H1 (cell line): Measurements from ENCODE around the gene CCDC92B. TPM values are rescaled to one million over a fixed set of nuclear protein-coding genes. Genes with fewer than 3 reads are reported as not detected.

Experiments used
- ASH2L ChIP-seq: fragments of 200-600, 300-600 bp; sonication (generic); IDR thresholded peaks from one replicate; pipeline ENCODE4 v1.7.1; 2017; ENCODE audit warnings: low read length
- BACH1 ChIP-seq: IDR thresholded peaks from 2 replicates; pipeline ENCODE4 v1.6.1; 2012; ENCODE audit warnings: low read length, improper control_type of control experiment
- CBX5 ChIP-seq: fragments of 300-800, 300-1000 bp; sonication (generic); IDR thresholded peaks from 2 replicates; pipeline ENCODE4 v1.7.1; 2016; ENCODE audit warnings: antibody characterized with exemption, low read length, low read depth
- CEBPB ChIP-seq: IDR thresholded peaks from 2 replicates; pipeline ENCODE4 v1.6.1; 2012; ENCODE audit warnings: low read depth, low read length
- CHD1 ChIP-seq: IDR thresholded peaks from 2 replicates; pipeline ENCODE4 v1.6.1; 2012; ENCODE audit warnings: low read depth, low read length, improper control_type of control experiment
- EP300 ChIP-seq, 2 experiments: IDR thresholded peaks; 1 replicate in 1 of 2; 2 replicates in 1 of 2; pipeline ENCODE4 v1.6.1; 2011 to 2012; ENCODE audit warnings: low read depth in 2 of 2, low read length in 2 of 2, mild to moderate bottlenecking in 2 of 2, borderline replicate concordance in 1 of 2, inconsistent platforms in 1 of 2, moderate library complexity in 1 of 2
- EZH2 ChIP-seq: fragments of 200-600 bp; sonication (generic); IDR thresholded peaks from 2 replicates; pipeline ENCODE4 v1.7.1; 2012; ENCODE audit warnings: low read depth, mild to moderate bottlenecking, moderate library complexity, low read length, inconsistent platforms; ENCODE audit not compliant: severe bottlenecking
- HDAC6 ChIP-seq: IDR thresholded peaks from one replicate; pipeline ENCODE4 v1.7.1; 2012; ENCODE audit warnings: low read depth, mild to moderate bottlenecking, inconsistent platforms, low read length, moderate library complexity
- JUN ChIP-seq: IDR thresholded peaks from 2 replicates; pipeline ENCODE4 v1.6.1; 2011; ENCODE audit warnings: low read depth, mild to moderate bottlenecking, improper control_type of control experiment, low read length
- KDM1A ChIP-seq: fragments of 200-600, 300-600 bp; sonication (generic); IDR thresholded peaks from 2 replicates; pipeline ENCODE4 v1.7.1; 2016; ENCODE audit warnings: mild to moderate bottlenecking, low read length, borderline replicate concordance
- MAFK ChIP-seq: IDR thresholded peaks from 2 replicates; pipeline ENCODE4 v1.6.1; 2012; ENCODE audit warnings: low read depth, mild to moderate bottlenecking, improper control_type of control experiment, low read length
- NRF1 ChIP-seq: IDR thresholded peaks from 2 replicates; pipeline ENCODE4 v1.6.1; 2011; ENCODE audit warnings: mild to moderate bottlenecking, low read depth, low read length, improper control_type of control experiment
- POLR2AphosphoS5 ChIP-seq: IDR thresholded peaks from 2 replicates; pipeline ENCODE4 v1.6.1; 2011; ENCODE audit warnings: low read depth, low read length
- RXRA ChIP-seq: IDR thresholded peaks from 2 replicates; pipeline ENCODE4 v1.6.1; 2011; ENCODE audit warnings: low read depth, mild to moderate bottlenecking, low read length, moderate library complexity; ENCODE audit not compliant: insufficient read depth
- SAP30 ChIP-seq: fragments of 300-600 bp; sonication (generic); IDR thresholded peaks from 2 replicates; pipeline ENCODE4 v1.7.1; 2012; ENCODE audit warnings: low read length, moderate library complexity, mild to moderate bottlenecking, inconsistent platforms; ENCODE audit not compliant: insufficient read depth, insufficient replicate concordance
- SIN3A ChIP-seq, 2 experiments: IDR thresholded peaks in 1 of 2; conservative IDR thresholded peaks in 1 of 2; 2 replicates each; pipeline ENCODE4 v1.6.1; 2011 to 2012; ENCODE audit warnings: low read length in 2 of 2, improper control_type of control experiment in 1 of 2, low read depth in 1 of 2, mild to moderate bottlenecking in 1 of 2
- SIX5 ChIP-seq: IDR thresholded peaks from 2 replicates; pipeline ENCODE4 v1.6.1; 2011; ENCODE audit warnings: mild to moderate bottlenecking, low read depth, low read length
- SRF ChIP-seq: IDR thresholded peaks from 2 replicates; pipeline ENCODE4 v1.6.1; 2011; ENCODE audit warnings: mild to moderate bottlenecking, low read depth, low read length, moderate library complexity
- SUZ12 ChIP-seq: fragments of 200-600 bp; sonication (generic); IDR thresholded peaks from 2 replicates; pipeline ENCODE4 v1.6.1; 2012; ENCODE audit warnings: mild to moderate bottlenecking, inconsistent platforms, low read length, moderate library complexity, mixed read lengths
- TAF1 ChIP-seq: IDR thresholded peaks from 2 replicates; pipeline ENCODE4 v1.6.1; 2011; ENCODE audit warnings: mild to moderate bottlenecking, low read depth, low read length
- TAF7 ChIP-seq: optimal IDR thresholded peaks from 2 replicates; pipeline ENCODE3; 2011; ENCODE audit warnings: low read depth, mild to moderate bottlenecking, inconsistent platforms, low read length, moderate library complexity, borderline replicate concordance
- ZNF274 ChIP-seq: IDR thresholded peaks from 2 replicates; pipeline ENCODE4 v1.7.0; 2012; ENCODE audit warnings: low read length, borderline replicate concordance; ENCODE audit errors: extremely low read depth
- polyA plus RNA-seq, 7 experiments: library from polyadenylated mRNA; depleted of rRNA in 3 of 7; stranded (reverse) in 5 of 7; unstranded in 2 of 7; fragments of >200 nt in 5 of 7; fragments of 200-250 nt in 2 of 7; gene quantifications; 1 replicate in 5 of 7; 2 replicates in 1 of 7; 4 replicates in 1 of 7; pipeline versions ENCODE4 v1.2.1 to v1.2.3, GENCODE V29; 2011 to 2013; ENCODE audit warnings: missing spikeins in 2 of 7, mixed read lengths in 2 of 7
- total RNA-seq: library from RNA; stranded (reverse); fragmentation: NEBNext Ultra II Directional; extraction: Animal tissue kit (Norgen Biotek cat#: 25700); gene quantifications from 2 replicates; pipeline ENCODE4 v1.2.1, GENCODE V29; 2021
- TF ChIP-seq, protein P1 (sequence below): IDR thresholded peaks from 2 replicates; pipeline ENCODE4 v1.6.1; 2012; ENCODE audit warnings: inconsistent platforms

CCDC92B gene
- total and polyA plus RNA-seq, 2 of the 8 experiments (the other 6 are each of a cell fraction or from before 2014, with no cell fraction given) = 5.5 to 12.1 TPM

DNA sequence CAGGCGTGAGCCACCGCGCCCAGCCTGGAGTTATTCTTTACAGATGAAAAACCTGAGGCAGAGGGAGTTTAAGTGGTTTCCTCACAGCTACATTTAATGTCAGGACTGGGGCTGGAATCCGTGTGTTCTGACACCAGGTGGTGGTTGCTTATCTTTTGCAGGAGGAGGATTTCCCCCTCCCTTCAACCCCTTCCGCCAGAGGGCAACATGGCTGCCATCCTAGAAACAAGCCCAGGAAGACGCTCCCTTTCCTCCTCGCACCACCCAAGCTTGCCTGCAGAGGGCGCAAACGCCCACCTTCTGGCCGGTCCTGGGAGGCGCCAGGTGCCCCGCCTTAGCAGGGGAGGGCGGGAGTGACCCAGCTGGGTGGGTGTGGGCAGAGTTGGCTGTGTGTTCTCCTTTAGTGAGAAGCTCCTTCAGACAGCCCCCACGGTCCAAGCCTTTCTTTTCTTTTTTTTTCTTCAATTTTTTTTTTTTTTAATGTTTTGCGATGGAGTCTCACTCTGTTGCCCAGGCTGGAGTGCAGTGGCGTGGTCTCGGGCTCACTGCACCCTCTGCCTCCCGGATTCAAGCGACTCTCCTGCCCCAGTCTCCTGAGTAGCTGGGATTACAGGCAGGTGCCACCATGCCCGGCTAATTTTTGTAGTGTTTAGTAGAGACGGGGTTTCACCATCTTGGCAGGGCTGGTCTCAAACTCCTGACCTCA lies 36.9 kb upstream of the CCDC92B start (continued):
- TF ChIP-seq SAP30 (no peak), MAFK (no peak), CHD1 (no peak), CEBPB (no peak), ZNF274 (no peak), RXRA (no peak), TAF1 (peak; percentile 47; the same call in 1 of the 2 replicates), EP300 (IDR thresholded peaks at IDR 0.05; ENCODE audit: borderline replicate concordance in 1 of 2, low read depth in 2 of 2, low read length in 2 of 2) (no peak; a peak in 1 of 3 replicates), EZH2 (no peak), KDM1A (no peak), POLR2AphosphoS5 (no peak), ASH2L (no peak), HDAC6 (no peak), SIX5 (no peak), CBX5 (no peak), TAF7 (no peak), SRF (no peak), JUN (no peak), NRF1 (no peak), SIN3A (conservative IDR thresholded peaks at IDR 0.05 in 1 of 2, IDR thresholded peaks at IDR 0.05 in 1 of 2; ENCODE audit: low read depth in 1 of 2, low read length in 2 of 2) (peak in 1 of 2 experiments; percentile 74; a peak in 2 of 4 replicates), BACH1 (no peak), SUZ12 (no peak)
- TF ChIP-seq, protein P1, sequence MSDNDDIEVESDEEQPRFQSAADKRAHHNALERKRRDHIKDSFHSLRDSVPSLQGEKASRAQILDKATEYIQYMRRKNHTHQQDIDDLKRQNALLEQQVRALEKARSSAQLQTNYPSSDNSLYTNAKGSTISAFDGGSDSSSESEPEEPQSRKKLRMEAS = peak; percentile 55; the same call in 1 of the 2 replicates
